GM18870 (cell line): ENCODE results near the gene HOMEZ.
"Not testable (repeated sequence)": the region's sequence is repeated elsewhere in the genome, so short reads cannot be mapped to it uniquely, and the experiment has no call there.

Source experiments
- ATAC-seq: cut with Tn5 transposase; IDR thresholded peaks from one replicate; pipeline ENCODE4 v1.9.1; 2021; ENCODE audit warnings: moderate library complexity; ENCODE audit not compliant: unreplicated experiment

Gene HOMEZ, protein sequence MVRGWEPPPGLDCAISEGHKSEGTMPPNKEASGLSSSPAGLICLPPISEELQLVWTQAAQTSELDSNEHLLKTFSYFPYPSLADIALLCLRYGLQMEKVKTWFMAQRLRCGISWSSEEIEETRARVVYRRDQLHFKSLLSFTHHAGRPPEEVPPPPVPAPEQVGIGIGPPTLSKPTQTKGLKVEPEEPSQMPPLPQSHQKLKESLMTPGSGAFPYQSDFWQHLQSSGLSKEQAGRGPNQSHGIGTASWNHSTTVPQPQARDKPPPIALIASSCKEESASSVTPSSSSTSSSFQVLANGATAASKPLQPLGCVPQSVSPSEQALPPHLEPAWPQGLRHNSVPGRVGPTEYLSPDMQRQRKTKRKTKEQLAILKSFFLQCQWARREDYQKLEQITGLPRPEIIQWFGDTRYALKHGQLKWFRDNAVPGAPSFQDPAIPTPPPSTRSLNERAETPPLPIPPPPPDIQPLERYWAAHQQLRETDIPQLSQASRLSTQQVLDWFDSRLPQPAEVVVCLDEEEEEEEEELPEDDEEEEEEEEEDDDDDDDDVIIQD

DNA sequence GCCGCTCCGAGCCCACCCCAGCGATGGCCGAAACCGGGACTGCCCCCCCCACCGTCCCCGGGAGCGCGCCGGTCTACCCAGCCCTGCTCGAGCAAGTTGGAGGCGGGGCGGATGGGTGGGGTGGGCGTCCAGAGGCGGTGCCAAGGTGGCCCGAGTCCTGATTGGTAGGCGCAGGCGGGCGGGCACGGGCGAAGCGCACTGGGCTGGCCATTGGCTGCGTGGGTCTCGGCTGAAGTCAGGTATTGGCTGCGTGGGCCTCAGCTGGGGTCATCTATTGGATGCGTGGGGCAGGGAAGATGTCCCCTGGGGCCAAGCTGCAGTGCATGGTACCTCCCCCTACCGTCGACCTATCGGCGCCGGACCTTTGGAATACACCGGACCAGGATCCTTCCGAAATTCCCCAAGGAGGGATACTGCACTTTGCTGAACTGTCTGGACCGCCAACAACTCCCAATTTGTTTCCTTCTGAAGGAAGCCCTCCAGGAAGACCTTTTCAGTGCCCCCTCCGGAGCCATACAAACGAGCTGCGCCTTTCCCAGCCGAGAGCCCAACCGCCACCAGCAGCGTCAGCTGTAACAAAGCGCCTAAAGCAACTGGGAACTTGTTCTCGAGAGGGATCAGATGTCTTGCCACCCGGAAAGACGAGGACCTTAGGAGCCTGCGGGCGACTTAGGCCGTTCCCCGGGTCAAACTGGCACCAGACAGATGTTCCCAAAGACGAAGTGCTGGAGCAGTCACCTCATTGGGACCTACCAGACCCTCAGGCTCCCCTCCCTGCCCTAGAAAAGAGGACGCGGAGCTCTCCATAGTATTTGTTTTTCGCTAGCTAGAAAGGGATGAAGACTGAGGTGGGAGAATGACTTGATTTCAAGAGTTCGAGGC is at the start of gene HOMEZ:
Gene HOMEZ (minus strand): TSS at position 113 of the 882 bp plus-strand sequence. CDS start 180 bp downstream, outside the sequence.
- peak; percentile 97 for ATAC-seq

DNA sequence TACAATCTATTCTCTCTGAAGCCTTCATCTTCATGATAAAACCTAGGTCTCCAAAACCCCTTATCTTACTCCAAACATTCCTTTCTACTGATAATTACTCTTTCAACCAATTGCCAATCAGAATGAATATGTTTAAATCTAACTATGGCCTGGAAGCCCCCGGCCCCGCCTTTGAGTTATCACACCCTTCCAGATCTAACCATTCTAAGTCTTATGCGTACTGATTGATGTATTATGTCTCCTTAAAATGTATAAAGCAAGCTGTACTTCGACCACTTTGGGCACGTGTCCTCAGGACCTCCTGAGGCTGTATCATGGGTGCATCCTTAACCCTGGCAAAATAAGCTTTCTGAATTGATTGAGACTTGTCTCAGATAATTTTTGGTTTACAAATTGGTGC is 49.7 kb upstream of the HOMEZ start:
- no peak for ATAC-seq

- ATAC-seq = no peak
These were observed 42.2 kb upstream of the HOMEZ start for GRCh38 chr14:23327947-23328744.

DNA sequence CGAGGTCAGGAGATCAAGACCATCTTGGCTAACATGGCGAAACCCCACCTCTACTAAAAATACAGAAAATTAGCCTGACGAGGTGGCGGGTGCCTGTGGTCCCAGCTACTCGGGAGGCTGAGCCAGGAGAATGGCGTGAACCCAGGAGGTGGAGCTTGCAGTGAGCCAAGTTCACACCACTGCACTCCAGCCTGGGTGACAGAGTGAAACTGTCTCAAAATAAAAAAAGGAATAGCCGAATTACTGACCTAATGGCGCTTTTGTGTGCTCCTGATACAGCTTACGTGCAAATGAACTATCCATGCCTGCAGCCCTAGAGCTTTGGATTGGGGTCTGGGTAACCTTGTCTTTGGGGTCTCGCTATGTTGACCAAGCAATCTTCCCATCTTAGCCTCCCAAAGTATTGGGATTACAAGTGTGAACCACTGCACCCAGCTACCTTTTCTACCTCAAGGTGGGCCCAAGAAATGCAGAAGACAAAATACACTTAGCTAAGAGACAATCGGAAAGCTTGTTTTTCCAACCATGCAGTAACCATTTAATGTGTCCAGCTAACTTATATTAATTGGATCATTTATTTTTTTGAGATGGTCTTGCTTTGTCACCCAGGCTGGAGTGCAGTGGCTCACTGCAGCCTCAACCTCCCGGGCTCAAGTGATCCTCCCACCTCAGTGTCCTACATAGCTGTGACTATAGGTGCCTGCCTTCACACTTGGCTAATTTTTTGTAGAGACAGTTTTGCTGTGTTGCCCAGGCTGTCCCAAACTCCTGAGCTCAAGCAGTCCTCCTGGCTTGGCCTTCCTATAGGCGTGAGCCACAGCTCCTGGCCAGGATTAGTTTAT is 40.8 kb upstream of the HOMEZ start:
- ATAC-seq = no peak

GRCh38 chr14:23325746-23326145 is 39.8 kb upstream of the HOMEZ start:
- ATAC-seq = not testable (repeated sequence)

GRCh38 chr14:23324993-23325392 is 39.1 kb upstream of the HOMEZ start:
- no peak for ATAC-seq

GRCh38 chr14:23324455-23324846 is 38.5 kb upstream of the HOMEZ start:
- no peak for ATAC-seq

DNA sequence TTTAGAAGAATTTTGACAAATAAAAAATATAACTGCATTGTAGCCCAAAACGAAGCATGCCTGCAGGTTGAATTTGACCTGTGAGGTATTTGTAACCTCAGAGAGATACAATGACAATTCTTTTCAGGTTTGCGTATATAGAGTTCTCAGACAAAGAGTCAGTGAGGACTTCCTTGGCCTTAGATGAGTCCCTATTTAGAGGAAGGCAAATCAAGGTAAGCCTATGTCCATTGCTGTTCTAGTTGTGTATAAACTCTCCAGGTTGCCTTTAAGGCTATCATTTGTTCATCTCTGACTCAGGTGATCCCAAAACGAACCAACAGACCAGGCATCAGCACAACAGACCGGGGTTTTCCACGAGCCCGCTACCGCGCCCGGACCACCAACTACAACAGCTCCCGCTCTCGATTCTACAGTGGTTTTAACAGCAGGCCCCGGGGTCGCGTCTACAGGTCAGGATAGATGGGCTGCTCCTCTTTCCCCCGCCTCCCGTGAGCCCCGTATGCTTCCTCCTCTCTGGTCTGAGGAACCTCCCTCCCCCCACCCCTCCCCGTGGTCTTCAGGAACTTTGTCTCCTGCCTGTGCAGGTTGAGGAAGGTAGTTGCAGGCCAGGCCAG is 38.0 kb upstream of the HOMEZ start:
- ATAC-seq = no peak

- no peak for ATAC-seq
These were observed 36.9 kb upstream of the HOMEZ start for GRCh38 chr14:23322568-23323517.

- ATAC-seq = no peak
These were observed 35.9 kb upstream of the HOMEZ start for GRCh38 chr14:23321572-23322547.

- peak; percentile 95 for ATAC-seq
These were observed 34.9 kb upstream of the HOMEZ start, which contains the start of gene PABPN1 for GRCh38 chr14:23320584-23321571. Gene PABPN1, plus strand, starts transcription at chr14:23321457. Its CDS starts 13 bp downstream, at chr14:23321470.

DNA sequence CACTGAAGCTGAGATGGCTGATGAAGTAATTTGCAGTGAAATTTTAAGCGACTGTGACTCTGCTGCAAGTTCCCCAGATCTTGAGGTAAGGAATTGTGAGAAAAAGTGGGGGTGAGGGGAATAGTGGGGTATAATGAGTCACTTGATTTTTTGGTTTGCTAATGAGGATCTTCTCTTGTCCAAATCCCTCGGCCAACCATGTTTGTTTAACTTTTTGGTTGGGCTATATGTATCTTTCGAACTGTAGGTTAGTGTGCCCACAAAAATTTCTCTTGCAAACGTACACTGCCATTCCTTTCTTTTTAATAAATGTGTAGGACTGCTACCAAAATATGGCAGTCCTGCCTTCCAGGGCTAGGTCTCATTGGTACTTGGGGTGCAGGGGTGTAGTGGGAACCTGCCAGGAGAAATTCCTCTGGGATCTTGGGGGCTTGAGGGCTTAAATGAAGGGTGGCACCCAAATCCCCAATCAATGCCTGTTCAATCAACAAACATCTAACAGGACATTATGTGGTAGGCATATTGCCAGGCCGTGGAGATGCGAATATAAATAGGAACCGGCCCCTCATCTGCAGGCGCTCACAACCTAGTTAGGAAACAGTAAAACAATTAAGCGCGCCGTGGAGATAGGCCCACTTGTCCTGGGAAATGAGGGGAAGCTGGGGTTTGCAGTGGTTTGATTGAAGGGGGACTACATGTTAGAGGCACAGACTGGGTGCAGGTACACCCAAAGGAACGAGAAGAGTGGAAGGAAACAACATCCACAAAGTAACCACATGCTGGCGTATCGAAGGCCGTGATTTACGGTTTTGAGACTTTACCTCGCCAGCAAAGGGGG is 34.0 kb upstream of the HOMEZ start:
- no peak for ATAC-seq

GRCh38 chr14:23316300-23316699 is 30.4 kb upstream of the HOMEZ start:
- no peak for ATAC-seq

DNA sequence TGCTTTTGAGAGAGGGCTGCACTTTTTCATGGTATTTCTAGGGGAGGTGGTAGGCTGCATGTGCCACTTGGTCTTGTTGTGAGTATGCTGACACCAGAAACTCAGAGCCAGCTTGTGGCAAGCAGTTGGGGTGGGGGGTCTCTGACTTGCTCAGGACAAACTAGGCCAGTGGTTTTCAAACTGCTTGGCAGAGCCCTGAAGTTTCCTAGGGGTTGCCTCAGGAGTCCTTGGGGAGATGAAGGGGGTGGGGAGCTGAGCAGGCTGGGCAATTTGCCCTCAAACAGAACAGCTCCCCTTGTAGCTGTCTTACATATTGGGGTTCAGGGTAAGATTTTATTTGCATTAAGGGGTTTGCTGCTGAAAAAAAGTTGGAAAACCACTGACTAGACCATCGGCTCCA is 24.6 kb upstream of the HOMEZ start:
- no peak for ATAC-seq
